Stimulated activated CD4-positive, alpha-beta T cell treated with anti-CD3 and anti-CD28 coated beads, Interleukin-2, amount 100 ng/mL, for 24 hours (primary cell): Measurements from ENCODE around the gene CSTA.

Source experiments
- DNase-seq, 2 donors: peaks; one replicate each; pipeline ENCODE4 v3.0.0-alpha.2; 2020

The CSTA gene

GRCh38 chr3:122382888-122383666, 58.0 kb downstream of the CSTA start, which contains the start of gene MIX23:
Gene MIX23 (minus strand): TSS chr3:122383231. CDS start chr3:122383224, 7 bp downstream.
- DNase-seq = peak; percentile 88 to 90

- peak; percentile 93 to 95 for DNase-seq
Observed at GRCh38 chr3:122383771-122384697, 59.0 kb downstream of the CSTA start, which contains the start of gene FAM162A. Gene FAM162A (plus strand): TSS chr3:122384182. CDS start chr3:122384266, 84 bp downstream.

GRCh38 chr3:122387709-122388108, 62.7 kb downstream of the CSTA start:
- no peak for DNase-seq

GRCh38 chr3:122389197-122389596, 64.1 kb downstream of the CSTA start:
- no peak for DNase-seq

- DNase-seq = no peak
Observed at GRCh38 chr3:122389892-122390291, 64.8 kb downstream of the CSTA start.

GRCh38 chr3:122390665-122391064, 65.6 kb downstream of the CSTA start:
- DNase-seq = no peak
